Keratinocyte (primary cell): ENCODE data around the gene TCP11L1. TPM values are rescaled to one million over a fixed set of nuclear protein-coding genes. Genes with fewer than 3 reads are reported as not detected.

ENCODE experiments used
- DNase-seq: peaks from one replicate; pipeline ENCODE4 v3.0.0-alpha.2; 2011; ENCODE audit warnings: low read depth, missing footprints, low spot score
- FAIRE-seq: peaks from 2 replicates; lab custom pipeline; 2011; peaks lifted over from hg19 to GRCh38; lab: Jason Lieb, UNC
- H2AFZ ChIP-seq: 2 replicates; pipeline ENCODE4 v1.6.0; 2012; ENCODE audit warnings: low read length, control low read depth, inconsistent platforms; ENCODE audit not compliant: control insufficient read depth
- H3K27ac ChIP-seq: 2 replicates; pipeline ENCODE4 v1.5.1; 2011; ENCODE audit warnings: low read length; ENCODE audit not compliant: control insufficient read depth, insufficient read depth
- H3K27me3 ChIP-seq: 3 replicates; pipeline ENCODE4 v1.6.0; 2011; ENCODE audit warnings: low read length; ENCODE audit not compliant: control insufficient read depth, insufficient read depth; ENCODE audit errors: extremely low read depth
- H3K36me3 ChIP-seq, 2 experiments: 2 replicates in 1 of 2; 3 replicates in 1 of 2; pipeline ENCODE4 v1.5.1; 2011; ENCODE audit warnings: low read length in 2 of 2, mild to moderate bottlenecking in 1 of 2; ENCODE audit not compliant: control insufficient read depth in 2 of 2, insufficient read depth in 2 of 2; ENCODE audit errors: extremely low read depth in 1 of 2
- H3K4me1 ChIP-seq: 3 replicates; pipeline ENCODE4 v1.5.1; 2011; ENCODE audit warnings: low read length; ENCODE audit not compliant: control insufficient read depth, insufficient read depth; ENCODE audit errors: extremely low read depth
- H3K4me2 ChIP-seq: 3 replicates; pipeline ENCODE4 v1.6.0; 2011; ENCODE audit warnings: low read depth, low read length; ENCODE audit not compliant: control insufficient read depth, insufficient read depth; ENCODE audit errors: extremely low read depth
- H3K4me3 ChIP-seq, 3 experiments: fragments of 200-600 bp in 1 of 3; sonication (generic) in 1 of 3; 2 replicates in 2 of 3; 3 replicates in 1 of 3; pipeline ENCODE4 v1.5.1; 2011 to 2016; ENCODE audit warnings: low read length in 3 of 3, mild to moderate bottlenecking in 3 of 3, control low read depth in 2 of 3, inconsistent platforms in 1 of 3, low read depth in 1 of 3, mixed read lengths in 1 of 3, mixed run types in 1 of 3, moderate library complexity in 1 of 3; ENCODE audit not compliant: control insufficient read depth in 2 of 3, insufficient read depth in 2 of 3; ENCODE audit errors: extremely low read depth in 1 of 3
- H3K79me2 ChIP-seq: 2 replicates; pipeline ENCODE4 v1.6.0; 2012; ENCODE audit warnings: low read length; ENCODE audit not compliant: control insufficient read depth, insufficient read depth
- H3K9ac ChIP-seq: 3 replicates; pipeline ENCODE4 v1.6.0; 2011; ENCODE audit warnings: low read length; ENCODE audit not compliant: control insufficient read depth, insufficient read depth; ENCODE audit errors: extremely low read depth
- H3K9me1 ChIP-seq: 3 replicates; pipeline ENCODE4 v1.6.0; 2011; ENCODE audit warnings: low read length; ENCODE audit not compliant: control insufficient read depth, insufficient read depth; ENCODE audit errors: extremely low read depth
- H3K9me3 ChIP-seq: 2 replicates; pipeline ENCODE4 v1.5.1; 2012; ENCODE audit warnings: low read depth, low read length; ENCODE audit not compliant: control insufficient read depth
- H4K20me1 ChIP-seq: 3 replicates; pipeline ENCODE4 v1.6.0; 2011; ENCODE audit warnings: low read length; ENCODE audit not compliant: control insufficient read depth, insufficient read depth; ENCODE audit errors: extremely low read depth
- EZH2 ChIP-seq: IDR thresholded peaks from one replicate; pipeline ENCODE4 v1.6.1; 2012; ENCODE audit warnings: inconsistent platforms, mild to moderate bottlenecking, low read length, moderate library complexity
- dilution Hi-C: fragments of 300-500 bp; cut with MboI; formaldehyde crosslinking; loops from one replicate; pipeline ENCODE4 v1.7.0; 2020; ENCODE audit warnings: low sequenced_read_pairs; ENCODE audit not compliant: extremely low pct_ligation_motif_present
- polyA minus RNA-seq, 3 experiments: library from RNA; depleted of rRNA, polyadenylated mRNA; stranded (reverse); fragments of >200 nt; gene quantifications; 1 replicate in 1 of 3; 2 replicates in 1 of 3; 3 replicates in 1 of 3; pipeline ENCODE4 v1.2.3, GENCODE V29; 2011
- polyA plus RNA-seq, 5 experiments: library from polyadenylated mRNA; depleted of rRNA in 3 of 5; stranded (reverse) in 3 of 5; stranded (forward) in 1 of 5; unstranded in 1 of 5; fragments of >200 nt; gene quantifications; 1 replicate in 1 of 5; 2 replicates in 3 of 5; 3 replicates in 1 of 5; pipeline versions ENCODE4 v1.2.1 to v1.2.3, GENCODE V29; 2011 to 2012; ENCODE audit warnings: missing spikeins in 2 of 5, low read depth in 1 of 5, low replicate concordance in 1 of 5
- TF ChIP-seq, protein P1 (sequence below), 3 experiments: IDR thresholded peaks in 1 of 3; conservative IDR thresholded peaks in 1 of 3; optimal IDR thresholded peaks in 1 of 3; 2 replicates in 2 of 3; 3 replicates in 1 of 3; pipeline versions ENCODE3 to v1.5.1; 2011; ENCODE audit warnings: low read length in 3 of 3, mild to moderate bottlenecking in 3 of 3, moderate library complexity in 2 of 3, control low read depth in 1 of 3, inconsistent platforms in 1 of 3; ENCODE audit not compliant: insufficient read depth in 2 of 3; ENCODE audit errors: extremely low read depth in 1 of 3

Gene TCP11L1, protein sequence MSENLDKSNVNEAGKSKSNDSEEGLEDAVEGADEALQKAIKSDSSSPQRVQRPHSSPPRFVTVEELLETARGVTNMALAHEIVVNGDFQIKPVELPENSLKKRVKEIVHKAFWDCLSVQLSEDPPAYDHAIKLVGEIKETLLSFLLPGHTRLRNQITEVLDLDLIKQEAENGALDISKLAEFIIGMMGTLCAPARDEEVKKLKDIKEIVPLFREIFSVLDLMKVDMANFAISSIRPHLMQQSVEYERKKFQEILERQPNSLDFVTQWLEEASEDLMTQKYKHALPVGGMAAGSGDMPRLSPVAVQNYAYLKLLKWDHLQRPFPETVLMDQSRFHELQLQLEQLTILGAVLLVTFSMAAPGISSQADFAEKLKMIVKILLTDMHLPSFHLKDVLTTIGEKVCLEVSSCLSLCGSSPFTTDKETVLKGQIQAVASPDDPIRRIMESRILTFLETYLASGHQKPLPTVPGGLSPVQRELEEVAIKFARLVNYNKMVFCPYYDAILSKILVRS
- polyA plus RNA-seq: 22.8 to 27.6 TPM (median 25.1 TPM) in 3 replicates
- 18.5 TPM for polyA plus RNA-seq (2011; ENCODE audit: low read depth)
- polyA plus RNA-seq (2011; cell fraction: cytosol; rRNA removed): 20.8 and 27.7 TPM in 2 replicates
- polyA plus RNA-seq (2011; cell fraction: nucleus; rRNA removed): 40.1 and 42.0 TPM in 2 replicates
- polyA plus RNA-seq (2012; ENCODE audit: low replicate concordance): 14.3 and 18.3 TPM in 2 replicates
- polyA minus RNA-seq: 41.5 to 54.0 TPM (median 50.8 TPM) in 3 replicates
- 45.1 TPM for polyA minus RNA-seq (2011; cell fraction: cytosol; rRNA and poly(A)+ RNA removed)
- 35.2 and 63.4 TPM in 2 replicates for polyA minus RNA-seq (2011; cell fraction: nucleus; rRNA and poly(A)+ RNA removed)

DNA sequence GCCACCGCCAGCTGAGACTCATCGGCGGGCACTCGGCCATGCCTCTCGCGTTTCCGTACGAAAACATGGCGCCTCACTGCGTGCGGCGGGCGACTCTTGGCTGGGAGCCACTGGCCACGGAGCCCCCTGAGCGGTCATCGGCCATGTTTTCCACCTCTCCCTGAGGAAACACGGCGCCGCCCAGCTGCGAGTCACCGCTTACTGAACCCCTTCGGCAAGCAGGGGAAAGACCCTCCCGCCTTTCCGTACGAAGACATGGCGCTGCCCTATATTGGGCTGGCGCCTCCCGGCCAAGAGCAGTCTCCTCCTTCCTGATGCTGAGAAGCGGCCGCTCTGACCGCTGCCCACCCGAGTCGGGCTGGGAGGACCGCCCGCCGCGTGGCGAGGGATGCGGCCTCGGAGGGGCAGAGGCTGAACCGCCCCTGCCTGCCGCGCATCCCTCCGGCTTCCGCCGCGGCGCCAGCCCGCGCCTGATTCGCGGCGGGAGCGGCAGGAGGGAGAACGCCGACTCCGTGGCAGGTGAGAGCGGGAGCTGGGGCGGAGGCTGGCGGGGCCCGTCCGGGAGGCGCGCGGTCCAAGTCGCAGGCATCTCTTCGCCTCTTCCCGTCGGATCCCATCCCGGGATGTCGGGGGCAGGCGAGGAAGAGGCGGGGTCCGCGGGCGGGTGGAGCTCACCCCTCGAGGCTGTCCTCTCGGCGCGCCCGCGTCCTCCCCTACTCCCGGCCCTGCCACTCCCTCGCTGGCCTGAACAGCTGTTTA lies at the start of gene TCP11L1:
Gene TCP11L1, plus strand, starts transcription at position 299 of the 759 bp plus-strand sequence. CDS start 4,202 bp downstream, outside the sequence.
- Histone ChIP-seq H3K27me3 (no peaks in the 10 kb centered on the region), H3K9ac (peak within 1 kb of the TSS; percentile 98), H3K27ac (peak within 1 kb of the TSS; percentile 97), H3K4me2 (peak within 1 kb of the TSS; percentile 87), H3K9me3 (no peaks in the 10 kb centered on the region), H2AFZ (peak within 1 kb of the TSS; percentile 94), H3K36me3 (no peaks in the 10 kb centered on the region), H3K79me2 (peaks cover 21% of the 10 kb centered on the region), H3K4me1 (peaks cover 29% of the 10 kb centered on the region), H3K9me1 (no peaks in the 10 kb centered on the region), H4K20me1 (no peaks in the 10 kb centered on the region), H3K4me3 (peak within 1 kb of the TSS; percentile 49 to 91 (median 84))
- TF ChIP-seq EZH2: no peak
- TF ChIP-seq, protein P1, sequence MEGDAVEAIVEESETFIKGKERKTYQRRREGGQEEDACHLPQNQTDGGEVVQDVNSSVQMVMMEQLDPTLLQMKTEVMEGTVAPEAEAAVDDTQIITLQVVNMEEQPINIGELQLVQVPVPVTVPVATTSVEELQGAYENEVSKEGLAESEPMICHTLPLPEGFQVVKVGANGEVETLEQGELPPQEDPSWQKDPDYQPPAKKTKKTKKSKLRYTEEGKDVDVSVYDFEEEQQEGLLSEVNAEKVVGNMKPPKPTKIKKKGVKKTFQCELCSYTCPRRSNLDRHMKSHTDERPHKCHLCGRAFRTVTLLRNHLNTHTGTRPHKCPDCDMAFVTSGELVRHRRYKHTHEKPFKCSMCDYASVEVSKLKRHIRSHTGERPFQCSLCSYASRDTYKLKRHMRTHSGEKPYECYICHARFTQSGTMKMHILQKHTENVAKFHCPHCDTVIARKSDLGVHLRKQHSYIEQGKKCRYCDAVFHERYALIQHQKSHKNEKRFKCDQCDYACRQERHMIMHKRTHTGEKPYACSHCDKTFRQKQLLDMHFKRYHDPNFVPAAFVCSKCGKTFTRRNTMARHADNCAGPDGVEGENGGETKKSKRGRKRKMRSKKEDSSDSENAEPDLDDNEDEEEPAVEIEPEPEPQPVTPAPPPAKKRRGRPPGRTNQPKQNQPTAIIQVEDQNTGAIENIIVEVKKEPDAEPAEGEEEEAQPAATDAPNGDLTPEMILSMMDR (optimal IDR thresholded peaks at IDR 0.05 in 1 of 3, IDR thresholded peaks at IDR 0.05 in 1 of 3, conservative IDR thresholded peaks at IDR 0.05 in 1 of 3; ENCODE audit: extremely low read depth in 1 of 3, insufficient read depth in 2 of 3, low read length in 3 of 3): peak in 1 of 3 experiments; percentile 0
- FAIRE-seq (no peak), DNase-seq (no peak)
- dilution Hi-C loops: no loop called here

DNA sequence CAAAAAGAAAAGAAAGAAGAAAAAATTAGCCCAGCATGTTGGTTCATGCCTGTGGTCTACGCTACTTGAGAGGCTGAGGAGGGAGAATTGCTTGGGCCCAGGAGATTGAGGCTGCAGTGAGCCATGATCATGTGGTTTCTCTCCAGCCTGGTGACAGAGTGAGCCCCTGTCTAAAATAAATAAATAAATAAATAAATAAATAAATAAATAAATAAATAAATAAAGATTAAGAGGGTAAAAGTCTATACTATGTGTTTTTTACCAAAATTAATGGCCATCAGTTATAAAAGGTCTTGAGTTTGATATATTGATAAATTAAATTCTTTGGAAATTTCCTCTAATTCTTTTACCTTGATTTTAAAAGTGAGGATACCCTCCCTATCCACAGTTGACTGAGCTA lies 48.9 kb upstream of the TCP11L1 start:
- H3K4me1 ChIP-seq: no peaks in the 10 kb centered on the region
- dilution Hi-C loops: no loop called here
- DNase-seq (no peak), FAIRE-seq (no peak)
- H3K9me3 ChIP-seq: no peaks in the 10 kb centered on the region
- H3K27me3 ChIP-seq: no peaks in the 10 kb centered on the region
- H3K4me2 ChIP-seq: no peak overlapping the region
- H3K4me3 ChIP-seq: no peak overlapping the region
- no peaks in the 10 kb centered on the region for H3K9me1 ChIP-seq
- H3K79me2 ChIP-seq: no peaks in the 10 kb centered on the region
- H3K36me3 ChIP-seq: no peaks in the 10 kb centered on the region
- no peaks in the 10 kb centered on the region for H4K20me1 ChIP-seq
- no peak overlapping the region for H3K9ac ChIP-seq
- no peak overlapping the region for H2AFZ ChIP-seq
- no peak overlapping the region for H3K27ac ChIP-seq
- TF ChIP-seq, protein P1 (optimal IDR thresholded peaks at IDR 0.05 in 1 of 3, IDR thresholded peaks at IDR 0.05 in 1 of 3, conservative IDR thresholded peaks at IDR 0.05 in 1 of 3; ENCODE audit: extremely low read depth in 1 of 3, insufficient read depth in 2 of 3, low read length in 3 of 3): no peak
- no peak for TF ChIP-seq EZH2
